SHP77 treated with DMSO at 0.1 percent for 48 hours (cell line): ENCODE measurements around the gene RHPN2.

ENCODE experiments used
- DNase-seq: peaks from one replicate; lab custom pipeline; 2025; lab: John Stamatoyannopoulos, UW

The RHPN2 gene

DNA sequence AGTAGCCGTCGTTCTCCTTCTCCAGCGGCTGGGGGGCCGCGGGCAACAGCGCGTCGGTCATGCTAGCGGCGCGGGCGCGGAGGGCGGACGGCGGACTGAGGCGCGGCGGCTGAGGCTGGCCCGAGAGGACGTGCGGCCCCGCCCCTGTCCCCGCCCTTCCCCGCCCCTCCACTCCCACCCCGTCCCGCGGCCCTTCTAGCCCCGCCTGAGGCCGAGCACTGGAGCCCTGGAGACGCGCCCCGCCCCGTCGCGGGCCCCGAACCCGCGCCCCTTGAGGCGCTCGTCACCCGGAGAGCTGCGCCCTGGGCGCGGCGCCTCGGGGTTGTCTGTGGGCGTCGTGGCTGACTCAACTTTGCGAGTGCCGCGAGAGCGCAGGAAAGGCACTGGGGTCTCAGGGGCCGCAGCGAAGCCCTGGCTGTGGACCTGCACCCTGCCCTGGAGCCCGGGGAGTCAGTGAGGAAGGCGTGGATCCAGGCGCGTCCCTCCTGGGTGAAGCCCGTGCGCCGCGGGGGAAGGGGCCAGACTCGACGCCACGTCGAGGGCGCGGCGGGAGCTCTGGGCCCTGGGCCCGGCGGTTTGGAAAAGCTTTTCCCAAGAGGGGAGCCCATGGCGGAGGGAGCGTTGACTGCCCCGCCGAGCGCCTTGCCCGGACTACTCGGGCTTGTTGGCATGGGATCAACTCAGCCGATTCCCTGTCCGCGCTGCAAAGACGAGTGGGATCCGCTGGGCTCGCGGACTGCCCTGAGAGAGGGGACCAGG lies at the start of gene RHPN2:
Gene RHPN2, minus strand, starts transcription at position 97 of the 759 bp plus-strand sequence. Its CDS starts 36 bp downstream, at position 61.
- DNase-seq, result no peak

DNA sequence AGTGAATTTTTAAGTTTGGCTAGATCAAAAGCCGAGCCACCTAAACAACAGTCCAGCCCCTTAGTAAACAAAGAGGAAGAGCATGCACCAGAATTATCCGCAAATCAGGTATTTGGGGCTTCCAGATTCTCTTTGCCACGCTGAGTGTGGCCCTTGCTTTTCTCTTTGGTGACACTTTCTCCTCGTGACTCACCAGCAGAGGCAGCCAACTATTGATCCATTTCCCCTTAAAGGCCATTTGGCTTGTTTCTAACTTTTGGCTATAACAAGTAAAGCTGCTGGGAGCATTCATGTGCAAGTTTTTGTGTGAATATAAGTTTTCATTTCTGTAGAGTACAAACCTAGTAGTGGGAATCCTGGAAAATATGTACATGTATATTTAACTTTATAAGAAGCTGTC lies 49.6 kb upstream of the RHPN2 start:
- DNase-seq, result no peak

GRCh38 chr19:33111587-33111986 lies 46.9 kb upstream of the RHPN2 start:
- DNase-seq, result no peak

DNA sequence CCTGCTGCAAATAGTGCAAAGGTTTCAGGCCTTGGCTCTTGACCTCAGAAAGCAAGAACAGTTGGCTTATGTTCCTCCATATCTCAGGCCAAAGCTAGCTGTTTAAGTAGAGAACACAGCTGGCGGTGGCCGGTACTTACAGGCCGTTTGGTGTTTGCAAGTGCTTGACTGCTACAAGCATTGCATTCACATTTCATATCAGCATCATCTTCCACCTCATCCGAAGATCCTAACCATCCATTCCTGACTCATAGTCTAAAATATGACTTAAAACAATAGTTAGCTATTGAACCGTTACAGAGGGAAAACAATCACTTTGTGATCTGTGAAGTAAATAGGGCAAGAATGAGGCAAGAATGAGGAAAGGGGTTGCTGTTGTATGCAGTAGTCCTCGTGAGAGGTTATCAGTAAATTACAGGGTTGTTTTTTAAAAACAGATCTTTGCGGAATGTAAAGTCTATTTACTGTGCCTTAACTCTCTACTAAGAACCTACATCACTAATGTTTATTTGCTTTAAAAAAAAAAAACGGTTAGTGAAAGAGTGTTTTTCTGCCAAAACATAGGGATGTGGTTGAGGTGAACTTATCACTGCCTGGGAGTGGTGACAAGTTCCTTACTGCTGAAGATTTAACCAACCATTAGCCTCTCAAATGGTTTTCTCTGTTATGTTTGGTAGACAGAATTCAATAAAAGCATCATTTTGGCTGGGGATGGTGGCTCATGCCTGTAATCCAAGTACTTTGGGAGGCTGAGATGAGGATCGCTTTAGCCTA lies 45.6 kb upstream of the RHPN2 start:
- no peak for DNase-seq

DNA sequence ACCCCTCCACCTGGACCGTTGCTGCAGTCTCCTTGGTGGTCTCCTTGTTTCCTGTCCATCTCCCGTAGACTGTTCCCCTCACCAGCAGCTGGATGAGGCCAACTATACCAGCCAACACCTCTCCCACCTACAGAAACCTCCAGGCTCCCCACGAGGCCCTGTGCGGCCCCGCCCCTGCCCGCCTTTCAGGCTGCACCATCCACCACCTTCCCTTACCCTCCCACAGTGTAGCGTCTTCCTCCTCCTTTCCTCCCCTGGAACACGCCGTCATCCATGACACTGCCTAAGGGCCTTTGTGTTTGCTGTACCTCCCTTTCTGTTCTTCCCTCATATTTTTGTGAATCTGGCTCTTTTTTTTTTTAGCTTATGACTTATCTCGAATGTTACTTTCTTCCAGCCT lies 43.5 kb upstream of the RHPN2 start:
- DNase-seq, result no peak

DNA sequence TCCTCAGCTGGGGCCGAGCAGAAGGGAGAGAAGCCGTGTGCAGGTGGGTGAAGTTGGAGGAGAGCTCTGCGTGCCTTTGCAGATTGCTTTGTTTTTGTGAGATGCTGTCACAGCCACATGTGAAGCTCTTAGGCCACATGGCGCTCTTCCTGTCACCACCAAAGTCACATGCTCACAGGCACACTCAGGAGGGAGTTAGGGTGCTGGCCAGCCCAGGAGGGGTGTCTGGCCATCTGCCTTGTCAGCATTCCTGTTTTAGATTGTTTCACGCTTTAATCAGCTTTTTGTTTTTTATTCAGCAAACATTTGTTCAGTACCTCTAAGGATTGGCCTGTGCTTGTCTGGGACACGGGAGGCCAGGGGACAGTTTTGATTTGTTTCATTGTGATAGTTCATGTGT lies 38.2 kb upstream of the RHPN2 start:
- DNase-seq, result no peak

GRCh38 chr19:33100894-33101644 lies 36.4 kb upstream of the RHPN2 start:
- DNase-seq, result no peak

DNA sequence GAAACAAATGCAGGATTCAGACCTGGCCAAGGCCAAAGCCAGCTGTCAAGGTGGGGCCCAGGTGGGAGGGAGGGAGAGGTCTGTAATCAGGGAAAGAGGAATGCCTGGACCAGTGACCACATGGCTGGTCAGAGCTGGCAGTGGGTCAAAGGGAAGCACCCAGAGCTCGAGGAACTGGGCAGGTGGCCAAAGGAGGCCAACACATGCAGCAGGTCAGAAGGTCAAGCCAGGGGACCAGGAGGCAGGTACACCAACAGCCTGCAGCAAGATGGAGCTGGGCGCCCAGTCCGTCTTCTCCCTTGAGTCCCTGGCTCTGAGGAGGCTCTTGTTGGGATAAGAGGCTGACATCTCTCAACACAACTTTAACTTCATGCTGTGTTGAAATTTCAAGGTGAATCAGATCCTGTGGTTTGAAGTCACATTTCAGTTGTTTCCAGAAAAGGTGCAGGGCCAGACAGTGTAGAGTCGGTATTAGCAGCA lies 33.4 kb upstream of the RHPN2 start:
- DNase-seq, result no peak

GRCh38 chr19:33096005-33096404 lies 31.3 kb upstream of the RHPN2 start:
- DNase-seq, result no peak

DNA sequence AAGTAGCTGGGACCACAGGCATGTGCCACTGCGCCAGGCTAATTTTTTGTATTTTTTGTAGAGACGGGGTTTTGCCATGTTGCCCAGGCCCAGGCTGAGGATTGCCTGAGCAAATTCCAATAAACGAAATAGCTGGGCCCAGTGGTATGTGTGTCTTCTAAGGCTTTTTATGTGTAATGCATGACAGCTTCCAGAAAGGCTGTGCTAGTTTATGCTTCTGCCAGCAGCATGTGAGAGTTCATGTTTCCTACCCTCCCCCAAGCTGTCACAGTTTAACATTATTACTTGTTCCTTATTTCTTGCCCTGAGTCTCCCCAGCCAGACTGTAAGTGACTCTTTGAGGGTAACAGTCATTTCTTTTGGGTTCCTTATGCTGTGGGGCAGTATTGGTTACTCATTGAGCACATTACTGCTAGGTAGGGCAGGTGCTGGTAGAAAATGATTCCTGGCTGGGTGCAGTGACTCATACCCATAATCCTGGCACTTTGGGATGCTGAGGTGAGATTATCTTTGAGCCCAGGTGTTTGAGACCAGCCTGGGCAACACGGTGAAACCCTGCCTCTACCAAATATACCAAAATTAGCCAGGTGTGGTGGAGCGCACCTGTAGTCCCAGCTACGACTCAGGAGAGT lies 29.9 kb upstream of the RHPN2 start:
- no peak for DNase-seq

GRCh38 chr19:33093420-33094210 lies 28.9 kb upstream of the RHPN2 start:
- no peak for DNase-seq

GRCh38 chr19:33090179-33090578 lies 25.5 kb upstream of the RHPN2 start:
- no peak for DNase-seq

DNA sequence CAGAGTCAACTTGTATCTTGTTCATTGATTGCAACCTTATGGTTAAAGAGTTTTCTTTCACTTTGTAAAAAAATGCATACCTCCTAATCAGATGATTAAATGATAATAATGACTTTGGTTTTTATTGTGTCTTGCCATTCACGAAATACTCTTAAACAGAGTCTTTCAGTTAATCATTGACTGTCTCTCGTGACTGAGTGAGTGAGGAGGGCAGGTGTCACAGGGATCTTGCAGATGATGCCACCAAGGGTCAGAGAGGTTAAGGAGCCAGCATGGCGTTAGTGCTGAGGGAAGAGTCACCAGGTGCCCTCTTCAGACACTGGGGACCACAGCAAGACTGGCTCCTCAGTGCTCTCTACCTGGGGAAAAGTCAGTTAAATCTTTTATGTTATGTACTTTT lies 24.3 kb upstream of the RHPN2 start:
- DNase-seq, result no peak

DNA sequence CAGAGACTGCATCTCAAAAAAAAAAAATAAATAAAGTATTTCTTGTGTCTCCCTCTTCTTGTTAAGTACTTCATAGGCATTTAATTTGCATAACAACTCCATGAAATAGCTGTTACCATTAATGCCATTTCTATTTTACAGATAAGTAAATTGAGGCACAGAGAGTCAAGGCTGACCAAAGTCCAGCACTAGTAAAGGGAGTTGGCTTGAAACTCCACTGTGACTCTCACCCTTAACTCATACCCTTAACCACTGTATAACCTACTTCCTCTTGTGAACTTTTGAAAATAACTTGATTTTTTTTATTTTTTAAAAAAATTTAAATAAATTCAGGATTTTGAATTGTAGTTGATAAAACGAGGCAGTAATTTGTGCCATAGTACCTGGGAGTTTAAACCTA lies 22.3 kb upstream of the RHPN2 start:
- no peak for DNase-seq

DNA sequence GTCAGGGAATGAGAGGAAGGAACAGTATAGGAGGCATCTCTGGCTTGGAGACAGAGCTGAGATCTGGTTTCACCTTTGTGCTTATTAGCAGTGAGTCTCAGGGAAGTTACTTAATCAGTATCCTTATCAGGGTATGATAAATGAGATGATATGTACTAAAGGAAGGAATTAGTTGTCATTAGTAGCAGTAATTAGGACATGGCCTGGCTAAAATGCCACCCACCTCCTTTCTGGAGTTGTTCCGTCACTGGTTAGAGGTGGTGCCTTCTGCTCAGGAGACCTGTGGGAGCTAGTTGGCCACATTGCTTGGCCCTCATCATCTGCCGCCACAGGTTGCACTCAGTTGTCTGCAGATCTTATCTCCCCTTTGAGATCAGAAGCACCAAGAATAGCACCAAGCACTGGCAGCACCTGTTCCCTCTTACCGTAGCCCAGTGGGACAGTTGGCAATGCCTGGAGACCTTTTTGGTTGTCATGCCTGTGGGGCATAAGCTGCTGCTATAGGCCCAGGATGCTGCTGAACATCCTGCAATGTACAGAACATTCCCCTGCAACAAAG lies 21.0 kb upstream of the RHPN2 start:
- no peak for DNase-seq

GRCh38 chr19:33080761-33081681 lies 16.3 kb upstream of the RHPN2 start, which contains the start of gene GPATCH1:
TSS of gene GPATCH1 (plus strand) at chr19:33081181. CDS start at chr19:33081194, 13 bp downstream.
- DNase-seq, result peak; percentile 54

DNA sequence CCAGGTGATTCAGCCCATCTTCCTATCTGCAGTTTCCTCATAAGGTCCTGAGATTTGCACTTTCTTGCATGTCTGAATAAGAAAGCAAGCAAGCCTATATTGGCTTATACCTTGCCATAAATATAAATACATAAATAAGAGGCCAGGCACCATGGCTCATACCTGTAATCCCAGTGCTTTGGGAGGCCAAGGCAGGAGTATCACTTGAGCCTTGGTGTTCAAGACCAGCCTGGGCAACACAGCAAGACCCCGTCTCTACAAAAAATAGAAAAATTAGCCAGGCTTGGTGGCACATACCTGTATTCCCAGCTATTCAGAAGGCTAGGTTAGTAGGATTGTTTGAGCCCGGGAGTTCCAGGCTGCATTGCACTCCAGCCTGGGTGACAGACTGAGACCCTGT lies 10.8 kb upstream of the RHPN2 start:
- no peak for DNase-seq

DNA sequence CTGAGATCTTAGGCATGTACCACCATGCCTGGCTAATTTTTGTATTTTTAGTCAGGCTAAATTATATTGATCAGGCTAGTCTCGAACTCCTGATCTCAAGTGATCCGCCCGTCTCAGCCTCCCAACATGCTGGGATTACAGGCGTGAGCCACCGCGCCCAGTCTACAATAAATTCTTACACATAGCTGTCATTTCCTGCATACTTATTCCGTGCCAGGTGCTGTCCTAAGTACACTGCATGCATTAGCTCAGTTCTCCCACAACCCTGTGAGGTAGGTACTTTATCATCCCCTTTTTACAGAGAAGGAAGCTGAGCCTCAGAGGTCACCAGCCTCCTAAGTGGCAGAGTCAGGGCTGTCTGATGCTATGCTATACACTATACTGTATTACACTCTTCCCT lies 7.2 kb upstream of the RHPN2 start:
- no peak for DNase-seq

GRCh38 chr19:33067121-33067520 lies 2.4 kb upstream of the RHPN2 start:
- DNase-seq, result no peak

- no peak for DNase-seq
These were observed 1.9 kb upstream of the RHPN2 start for GRCh38 chr19:33066543-33066942.
